HEK293T (cell line): ENCODE results near the gene NKAIN2.

Experiments used
- ARNT ChIP-seq: fragments of 450-650 bp; IDR thresholded peaks from 2 replicates; pipeline ENCODE4 v1.6.1; 2017; ENCODE audit warnings: mild to moderate bottlenecking
- ELF4 ChIP-seq: fragments of 450-650 bp; IDR thresholded peaks from 2 replicates; pipeline ENCODE4 v1.6.1; 2017; ENCODE audit warnings: antibody characterized with exemption
- FOXA1 ChIP-seq: fragments of 450-650 bp; IDR thresholded peaks from 2 replicates; pipeline ENCODE4 v1.6.1; 2016; ENCODE audit warnings: mild to moderate bottlenecking
- HDGF ChIP-seq: fragments of 450-650 bp; IDR thresholded peaks from 2 replicates; pipeline ENCODE4 v1.6.1; 2017; ENCODE audit warnings: antibody characterized with exemption, borderline replicate concordance
- LEF1 ChIP-seq: fragments of 450-650 bp; IDR thresholded peaks from 2 replicates; pipeline ENCODE4 v1.6.1; 2017; ENCODE audit warnings: mild to moderate bottlenecking, borderline replicate concordance
- NFRKB ChIP-seq: fragments of 450-650 bp; IDR thresholded peaks from 2 replicates; pipeline ENCODE4 v1.6.1; 2016; ENCODE audit warnings: mild to moderate bottlenecking, moderate library complexity
- SP1 ChIP-seq: fragments of 450-650 bp; IDR thresholded peaks from 2 replicates; pipeline ENCODE4 v1.6.1; 2017
- SUZ12 ChIP-seq: fragments of 450-650 bp; IDR thresholded peaks from 2 replicates; pipeline ENCODE4 v1.6.1; 2016; ENCODE audit warnings: mild to moderate bottlenecking
- TARDBP ChIP-seq: fragments of 450-650 bp; IDR thresholded peaks from 2 replicates; pipeline ENCODE4 v1.6.1; 2016
- ZNF384 ChIP-seq: fragments of 450-650 bp; IDR thresholded peaks from 2 replicates; pipeline ENCODE4 v1.6.1; 2016
- TF ChIP-seq, protein P1 (sequence below): fragments of 450-650 bp; IDR thresholded peaks from 2 replicates; pipeline ENCODE4 v1.6.1; 2016

DNA sequence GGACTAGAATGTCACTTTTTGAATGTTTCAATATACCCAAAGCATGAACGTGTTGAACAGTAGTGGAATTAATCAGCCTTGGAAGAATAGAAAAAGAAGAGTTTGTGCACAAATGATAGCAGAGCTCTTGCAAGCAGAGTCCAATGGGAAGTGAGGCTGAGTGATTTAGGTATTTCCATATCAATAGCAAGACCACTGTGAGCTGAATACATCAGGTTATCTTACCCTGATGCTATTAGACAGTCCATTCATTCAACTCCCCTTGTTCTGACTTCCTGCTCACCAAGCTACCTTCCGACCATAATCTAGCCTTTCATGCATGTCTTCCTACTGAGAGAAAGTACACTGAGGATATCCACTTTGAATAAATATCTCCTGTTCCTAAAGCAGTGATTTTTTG, 809.4 kb downstream of the NKAIN2 start:
- TF ChIP-seq ARNT (no peak), HDGF (no peak), TARDBP (no peak), ELF4 (no peak), SP1 (no peak), ZNF384 (no peak), LEF1 (no peak), NFRKB (no peak), SUZ12 (no peak), FOXA1 (no peak)
- TF ChIP-seq, protein P1, sequence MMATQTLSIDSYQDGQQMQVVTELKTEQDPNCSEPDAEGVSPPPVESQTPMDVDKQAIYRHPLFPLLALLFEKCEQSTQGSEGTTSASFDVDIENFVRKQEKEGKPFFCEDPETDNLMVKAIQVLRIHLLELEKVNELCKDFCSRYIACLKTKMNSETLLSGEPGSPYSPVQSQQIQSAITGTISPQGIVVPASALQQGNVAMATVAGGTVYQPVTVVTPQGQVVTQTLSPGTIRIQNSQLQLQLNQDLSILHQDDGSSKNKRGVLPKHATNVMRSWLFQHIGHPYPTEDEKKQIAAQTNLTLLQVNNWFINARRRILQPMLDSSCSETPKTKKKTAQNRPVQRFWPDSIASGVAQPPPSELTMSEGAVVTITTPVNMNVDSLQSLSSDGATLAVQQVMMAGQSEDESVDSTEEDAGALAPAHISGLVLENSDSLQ, result no peak
